HepG2 (cell line): ENCODE measurements around the gene SP7. TPM values are rescaled to one million over a fixed set of nuclear protein-coding genes. Genes with fewer than 3 reads are reported as not detected.

ENCODE experiments used
- ATAC-seq: fragments of 200-7000 bp; cut with Tn5 transposase; 3 replicates; pipeline ENCODE4 v1.9.1; 2020; ENCODE audit warnings: mild to moderate bottlenecking, moderate library complexity
- BruUV-seq: library from RNA; stranded (reverse); fragments of 400-500 nt; replicated peaks from 2 replicates; lab custom pipeline; 2021; lab: Mats Ljungman, UMichigan
- CTCF ChIA-PET: fragments of 300-600 bp; formaldehyde crosslinking; extraction: SDS; loops from one replicate; lab custom pipeline; 2021; ENCODE audit warnings: low total read pairs, inconsistent platforms, low intra/inter-chr PET ratio; lab: Yijun Ruan, JAX
- POLR2A ChIA-PET: fragments of 350-600 bp; sonication (Branson Sonifier 250); formaldehyde crosslinking; loops from one replicate; lab custom pipeline; 2020; ENCODE audit warnings: antibody characterized with exemption, inconsistent platforms; lab: Yijun Ruan, JAX
- DNase-seq: peaks from one replicate; pipeline ENCODE4 v3.0.0-alpha.2; 2015; ENCODE audit warnings: low spot score
- FAIRE-seq: peaks from 3 replicates; lab custom pipeline; 2011; peaks lifted over from hg19 to GRCh38; lab: Jason Lieb, UNC
- H2AFZ ChIP-seq: one replicate; pipeline ENCODE4 v1.6.1; 2011; ENCODE audit warnings: low read length, inconsistent platforms
- H3K27ac ChIP-seq: fragments of 300-600 bp; 3 replicates; pipeline ENCODE4 v1.8.0; 2011; ENCODE audit warnings: mixed run types, mild to moderate bottlenecking, mixed read lengths, low read length, inconsistent platforms; ENCODE audit not compliant: insufficient read depth; ENCODE audit errors: extremely low read length
- H3K27me3 ChIP-seq, 2 experiments: fragments of 200-600 bp in 1 of 2; 2 replicates in 1 of 2; 3 replicates in 1 of 2; pipeline versions ENCODE4 v1.6.0 to v1.8.0; 2011; ENCODE audit warnings: low read length in 2 of 2, mild to moderate bottlenecking in 2 of 2, moderate library complexity in 2 of 2, inconsistent platforms in 1 of 2; ENCODE audit not compliant: insufficient read depth in 2 of 2, control insufficient read depth in 1 of 2
- H3K36me3 ChIP-seq, 2 experiments: fragments of 200-600 bp in 1 of 2; replicated peaks in 1 of 2; 2 replicates in 1 of 2; 3 replicates in 1 of 2; pipeline versions ENCODE4 v1.5.1 to v1.8.0; 2011; ENCODE audit warnings: low read length in 2 of 2, inconsistent platforms in 1 of 2; ENCODE audit not compliant: insufficient read depth in 2 of 2, control insufficient read depth in 1 of 2
- H3K4me1 ChIP-seq: 2 replicates; pipeline ENCODE4 v1.5.1; 2012; ENCODE audit warnings: low read length, inconsistent platforms; ENCODE audit not compliant: insufficient read depth
- H3K4me2 ChIP-seq: 2 replicates; pipeline ENCODE4 v1.6.0; 2011; ENCODE audit warnings: low read depth, low read length, inconsistent platforms
- H3K4me3 ChIP-seq, 3 experiments: fragments of 200-600 bp in 1 of 3; sonication (generic), shearing (Covaris generic) in 1 of 3; replicated peaks in 1 of 3; 2 replicates each; pipeline ENCODE4 v1.5.1; 2011 to 2016; ENCODE audit warnings: low read length in 3 of 3, inconsistent platforms in 2 of 3, low read depth in 2 of 3, mild to moderate bottlenecking in 2 of 3, control low read depth in 1 of 3, mixed read lengths in 1 of 3; ENCODE audit not compliant: insufficient read depth in 1 of 3
- H3K79me2 ChIP-seq: one replicate; pipeline ENCODE4 v1.6.1; 2011; ENCODE audit warnings: low read length, inconsistent platforms; ENCODE audit not compliant: insufficient read depth
- H3K9ac ChIP-seq: 2 replicates; pipeline ENCODE4 v1.6.0; 2011; ENCODE audit warnings: mild to moderate bottlenecking, low read depth, low read length, inconsistent platforms; ENCODE audit not compliant: insufficient read depth
- H3K9me3 ChIP-seq: 2 replicates; pipeline ENCODE4 v1.5.1; 2012; ENCODE audit warnings: mild to moderate bottlenecking, low read length
- H4K20me1 ChIP-seq: 2 replicates; pipeline ENCODE4 v1.6.0; 2011; ENCODE audit warnings: inconsistent platforms, mild to moderate bottlenecking, low read length, moderate library complexity; ENCODE audit not compliant: insufficient read depth
- CENPX ChIP-seq: sonication (generic); formaldehyde crosslinking; IDR thresholded peaks from 2 replicates; pipeline ENCODE4 v1.9.0; 2021; ENCODE audit warnings: mild to moderate bottlenecking, missing genetic modification reagents, moderate library complexity
- E2F2 ChIP-seq: sonication (generic); formaldehyde crosslinking; IDR thresholded peaks from 2 replicates; pipeline ENCODE4 v1.4.0; 2020; ENCODE audit warnings: missing genetic modification reagents, borderline replicate concordance
- HIVEP1 ChIP-seq: sonication (generic); formaldehyde crosslinking; IDR thresholded peaks from 2 replicates; pipeline ENCODE4 v1.4.0; 2020; ENCODE audit warnings: mild to moderate bottlenecking, missing genetic modification reagents
- HNRNPK ChIP-seq: fragments of 200-400 bp; formaldehyde crosslinking; IDR thresholded peaks from 2 replicates; pipeline ENCODE4 v1.6.1; 2018; ENCODE audit warnings: low read length, low read depth, moderate library complexity, mild to moderate bottlenecking; ENCODE audit not compliant: poor library complexity, severe bottlenecking
- NAIF1 ChIP-seq: sonication (generic); formaldehyde crosslinking; IDR thresholded peaks from 2 replicates; pipeline ENCODE4 v1.5.0; 2020; ENCODE audit warnings: mild to moderate bottlenecking, missing genetic modification reagents, borderline replicate concordance
- NFE2L1 ChIP-seq: sonication (generic); formaldehyde crosslinking; IDR thresholded peaks from 2 replicates; pipeline ENCODE4 v1.4.0; 2020; ENCODE audit warnings: missing genetic modification reagents, mild to moderate bottlenecking, borderline replicate concordance
- NFE2L2 ChIP-seq: fragments of 150-350 bp; IDR thresholded peaks from 2 replicates; pipeline ENCODE4 v1.6.1; 2014; ENCODE audit warnings: low read length
- PHF20 ChIP-seq: sonication (generic); formaldehyde crosslinking; IDR thresholded peaks from 2 replicates; pipeline ENCODE4 v1.5.0; 2020; ENCODE audit warnings: mild to moderate bottlenecking, missing genetic modification reagents
- POLR2G ChIP-seq: fragments of 200-400 bp; formaldehyde crosslinking; IDR thresholded peaks from 2 replicates; pipeline ENCODE4 v1.6.1; 2018; ENCODE audit warnings: mild to moderate bottlenecking, low read depth, low read length, moderate library complexity
- SP5 ChIP-seq: IDR thresholded peaks from 2 replicates; pipeline ENCODE4 v1.6.1; 2016; ENCODE audit warnings: low read depth, borderline replicate concordance
- ZNF33B ChIP-seq: sonication (generic); formaldehyde crosslinking; IDR thresholded peaks from 2 replicates; pipeline ENCODE4 v1.5.1; 2020; ENCODE audit warnings: mild to moderate bottlenecking, missing genetic modification reagents
- ZNF431 ChIP-seq: sonication (generic); formaldehyde crosslinking; IDR thresholded peaks from 2 replicates; pipeline ENCODE4 v1.9.0; 2022; ENCODE audit warnings: missing genetic modification reagents, low read depth, mild to moderate bottlenecking, borderline replicate concordance
- ZNF672 ChIP-seq: sonication (generic); formaldehyde crosslinking; IDR thresholded peaks from 2 replicates; pipeline ENCODE4 v1.8.1; 2022; ENCODE audit warnings: missing genetic modification reagents
- ZNF724P ChIP-seq: sonication (generic); formaldehyde crosslinking; IDR thresholded peaks from 2 replicates; pipeline ENCODE4 v1.8.0; 2022; ENCODE audit warnings: missing genetic modification reagents, borderline replicate concordance
- ZNF850 ChIP-seq: sonication (generic); formaldehyde crosslinking; conservative IDR thresholded peaks from 2 replicates; pipeline ENCODE4 v1.9.0; 2021; ENCODE audit warnings: mild to moderate bottlenecking, missing genetic modification reagents
- WGBS: methylation state at CpG from one replicate; pipeline ENCODE4 v1.1.6; 2017; ENCODE audit warnings: low lambda C conversion rate; 5-methylcytosine and 5-hydroxymethylcytosine counted together
- in situ Hi-C: cut with HindIII; loops from 2 replicates; pipeline ENCODE4 v1.10.0; 2017; ENCODE audit warnings: low pct_unique_long_range_greater_than_20kb; ENCODE audit not compliant: extremely low pct_ligation_motif_present
- intact Hi-C: fragments of 100-400 bp; cut with micrococcal nuclease; formaldehyde crosslinking; loops from one replicate; pipeline ENCODE4 v1.10.0; 2022; ENCODE audit not compliant: unreplicated experiment
- polyA plus RNA-seq, 8 experiments: library from polyadenylated mRNA; depleted of rRNA in 3 of 8; stranded (reverse) in 7 of 8; unstranded in 1 of 8; fragments of >200 nt; fragmentation: Illumina TruSeq in 4 of 8; extraction: Trizol in 4 of 8; gene quantifications; 2 replicates each; pipeline versions ENCODE4 v1.2.1 to v1.2.3, GENCODE V29; 2011 to 2016; ENCODE audit warnings: low read depth in 4 of 8, missing spikeins in 1 of 8, mixed read lengths in 1 of 8; ENCODE audit not compliant: insufficient read depth in 1 of 8
- total RNA-seq, 5 experiments: library from RNA; depleted of rRNA; stranded (reverse); fragments of >200 nt; fragmentation: Illumina TruSeq; extraction: Trizol; gene quantifications; 2 replicates each; pipeline ENCODE4 v1.2.3, GENCODE V29; 2016; ENCODE audit warnings: low read depth in 1 of 5
- TF ChIP-seq, protein P1 (sequence below): sonication (generic); formaldehyde crosslinking; conservative IDR thresholded peaks from 2 replicates; pipeline ENCODE4 v1.8.0; 2022; ENCODE audit warnings: missing genetic modification reagents

Gene SP7
- total and polyA plus RNA-seq, 2 of the 13 experiments (the other 11 are each of a cell fraction or from before 2014, with no cell fraction given), result not detected

GRCh38 chr12:53358836-53359419, 22.8 kb upstream of the SP7 start:
- FAIRE-seq, result no peak
- WGBS, result 57% methylated on average over 5 of the region's 5 CpGs
- ChIA-PET CTCF (no interaction called here), POLR2A (no interaction called here)
- no peak overlapping the region for H3K9ac ChIP-seq
- in situ Hi-C loops (no loop called here), intact Hi-C loops (no loop called here)
- no peak overlapping the region for H3K27ac ChIP-seq
- TF ChIP-seq SP5 (no peak), HIVEP1 (no peak), ZNF672 (CRISPR knock-in tag) (no peak), NAIF1 (CRISPR knock-in tag) (no peak), ZNF431 (CRISPR knock-in tag) (no peak), PHF20 (CRISPR knock-in tag) (no peak), E2F2 (CRISPR knock-in tag) (no peak), ZNF850 (CRISPR knock-in tag) (no peak), POLR2G (no peak), NFE2L2 (no peak), ZNF33B (CRISPR knock-in tag) (no peak), HNRNPK (no peak), NFE2L1 (no peak), ZNF724P (CRISPR knock-in tag) (no peak), CENPX (no peak)
- TF ChIP-seq, protein P1, sequence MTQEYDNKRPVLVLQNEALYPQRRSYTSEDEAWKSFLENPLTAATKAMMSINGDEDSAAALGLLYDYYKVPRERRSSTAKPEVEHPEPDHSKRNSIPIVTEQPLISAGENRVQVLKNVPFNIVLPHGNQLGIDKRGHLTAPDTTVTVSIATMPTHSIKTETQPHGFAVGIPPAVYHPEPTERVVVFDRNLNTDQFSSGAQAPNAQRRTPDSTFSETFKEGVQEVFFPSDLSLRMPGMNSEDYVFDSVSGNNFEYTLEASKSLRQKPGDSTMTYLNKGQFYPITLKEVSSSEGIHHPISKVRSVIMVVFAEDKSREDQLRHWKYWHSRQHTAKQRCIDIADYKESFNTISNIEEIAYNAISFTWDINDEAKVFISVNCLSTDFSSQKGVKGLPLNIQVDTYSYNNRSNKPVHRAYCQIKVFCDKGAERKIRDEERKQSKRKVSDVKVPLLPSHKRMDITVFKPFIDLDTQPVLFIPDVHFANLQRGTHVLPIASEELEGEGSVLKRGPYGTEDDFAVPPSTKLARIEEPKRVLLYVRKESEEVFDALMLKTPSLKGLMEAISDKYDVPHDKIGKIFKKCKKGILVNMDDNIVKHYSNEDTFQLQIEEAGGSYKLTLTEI (CRISPR knock-in tag), result no peak
- H3K36me3 ChIP-seq, result no peaks in the 10 kb centered on the region
- H3K9me3 ChIP-seq, result no peaks in the 10 kb centered on the region
- no peak overlapping the region for H2AFZ ChIP-seq
- DNase-seq, result no peak
- no peak overlapping the region for H3K4me3 ChIP-seq
- no TSS peak for BruUV-seq
- H3K27me3 ChIP-seq, result no peaks in the 10 kb centered on the region
- no peaks in the 10 kb centered on the region for H3K79me2 ChIP-seq
- H4K20me1 ChIP-seq, result no peaks in the 10 kb centered on the region
- H3K4me2 ChIP-seq, result no peak overlapping the region
- H3K4me1 ChIP-seq, result peaks cover 13% of the 10 kb centered on the region
- no peak for ATAC-seq
